Sigmoid colon (tissue), 7 donors: Measurements from ENCODE around the gene PRDM16. TPM values are rescaled to one million over a fixed set of nuclear protein-coding genes. Genes with fewer than 3 reads are reported as not detected.

ENCODE experiments used
- DNase-seq: peaks from one replicate; pipeline ENCODE4 v3.0.0-alpha.2; 2019
- H3K27ac ChIP-seq, 4 donors: fragments of 200-600 bp; sonication (generic); one replicate each; pipeline ENCODE4 v1.5.1; 2016 to 2019; ENCODE audit warnings: mild to moderate bottlenecking in 1 of 4
- H3K27me3 ChIP-seq, 3 donors: fragments of 200-600 bp; sonication (generic); one replicate each; pipeline ENCODE4 v1.5.1; 2019; ENCODE audit warnings: mild to moderate bottlenecking in 1 of 3
- H3K36me3 ChIP-seq, 4 donors: fragments of 200-600 bp; sonication (generic); one replicate each; pipeline ENCODE4 v1.5.1; 2016 to 2019
- H3K4me1 ChIP-seq, 4 donors: fragments of 200-600 bp; sonication (generic); one replicate each; pipeline ENCODE4 v1.5.1; 2017 to 2019
- H3K4me3 ChIP-seq, 4 donors: fragments of 200-600 bp; sonication (generic); one replicate each; pipeline ENCODE4 v1.5.1; 2017 to 2019; ENCODE audit warnings: mild to moderate bottlenecking in 2 of 4, moderate library complexity in 1 of 4
- H3K9me3 ChIP-seq, 4 donors: fragments of 200-600 bp in 3 of 4; sonication (generic) in 3 of 4; one replicate each; pipeline versions ENCODE4 v1.5.1 to v1.6.1; 2013 to 2019
- CTCF ChIP-seq, 4 experiments: fragments of 450-650 bp in 3 of 4; fragments of 200-600 bp in 1 of 4; IDR thresholded peaks; one replicate each; pipeline ENCODE4 v1.5.1; 2016 to 2019; ENCODE audit warnings: antibody characterized with exemption in 4 of 4, mild to moderate bottlenecking in 3 of 4, moderate library complexity in 2 of 4
- EP300 ChIP-seq, 4 donors: sonication (generic); formaldehyde crosslinking; IDR thresholded peaks; one replicate each; pipeline ENCODE4 v1.6.1; 2017; ENCODE audit warnings: antibody characterized with exemption in 4 of 4
- POLR2A ChIP-seq, 2 donors: fragments of 450-650 bp; IDR thresholded peaks; one replicate each; pipeline ENCODE4 v1.6.1; 2016; ENCODE audit warnings: antibody characterized with exemption in 2 of 2, mild to moderate bottlenecking in 2 of 2, moderate library complexity in 2 of 2
- POLR2AphosphoS5 ChIP-seq, 4 donors: sonication (generic); formaldehyde crosslinking; IDR thresholded peaks; one replicate each; pipeline ENCODE4 v1.6.1; 2017; ENCODE audit warnings: antibody characterized with exemption in 4 of 4
- WGBS, 2 donors: extraction: QIAGEN DNeasy Blood & Tissue Kit; methylation state at CpG; one replicate each; pipeline ENCODE4 v1.1.7; 2013; 5-methylcytosine and 5-hydroxymethylcytosine counted together
- intact Hi-C: fragments of 100-400 bp; cut with DNase I; formaldehyde crosslinking; loops from one replicate; pipeline ENCODE4 v1.15.1; 2023
- polyA plus RNA-seq, 3 donors: library from polyadenylated mRNA; stranded (reverse); fragments of 200-250 nt; gene quantifications; one replicate each; pipeline ENCODE4 v1.2.3, GENCODE V29; 2013
- total RNA-seq, 4 donors: library from RNA; depleted of rRNA; stranded (reverse); fragments of >200 nt; gene quantifications; one replicate each; pipeline ENCODE4 v1.1.0, GENCODE V29; 2016
- donor health status: healthy with polysubstance abuse.
- donor health status: Bipolar disorder and iron deficiency.
- donor health status: healthy.

The PRDM16 gene
- total and polyA plus RNA-seq, 7 donors = under 0.01 to 1.7 (median 0.49) TPM

GRCh38 chr1:3403011-3403345, 334.0 kb downstream of the PRDM16 start:
- Histone ChIP-seq H3K4me1 (peaks cover 0 to 19% (median 10%) of the 10 kb centered on the region in 4 donors), H3K27me3 (peaks cover 16 to 97% (median 78%) of the 10 kb centered on the region in 3 donors), H3K4me3 (no peak overlapping the region), H3K27ac (no peak overlapping the region), H3K9me3 (no peaks in the 10 kb centered on the region), H3K36me3 (no peaks in the 10 kb centered on the region)
- intact Hi-C loops = loop anchor here (10.0 kb wide), 1 partner anchor 118 kb away; no protein-coding TSS in a partner anchor
- TF ChIP-seq POLR2AphosphoS5 (IDR thresholded peaks at IDR 0.05) = no peak
- no peak for TF ChIP-seq EP300 (IDR thresholded peaks at IDR 0.05)
- TF ChIP-seq CTCF (IDR thresholded peaks at IDR 0.05) = no peak
- no peak for TF ChIP-seq POLR2A (IDR thresholded peaks at IDR 0.05)
- DNase-seq = no peak
- 82 to 83% methylated on average over 12 of the region's 12 CpGs for WGBS, 2 donors

- DNase-seq = no peak
- TF ChIP-seq POLR2A (IDR thresholded peaks at IDR 0.05) (no peak), POLR2AphosphoS5 (IDR thresholded peaks at IDR 0.05) (no peak), CTCF (IDR thresholded peaks at IDR 0.05) (no peak), EP300 (IDR thresholded peaks at IDR 0.05) (no peak)
- intact Hi-C loops = loop anchor here (10.0 kb wide), 1 partner anchor 119 kb away; no protein-coding TSS in a partner anchor
- Histone ChIP-seq H3K27ac (no peak overlapping the region), H3K4me1 (peaks cover 0 to 19% (median 10%) of the 10 kb centered on the region in 4 donors), H3K9me3 (no peaks in the 10 kb centered on the region), H3K4me3 (no peak overlapping the region), H3K36me3 (no peaks in the 10 kb centered on the region), H3K27me3 (peaks cover 16 to 97% (median 73%) of the 10 kb centered on the region in 3 donors)
- 65 to 70% methylated on average over 30 of the region's 30 CpGs for WGBS, 2 donors
These were observed 334.6 kb downstream of the PRDM16 start for GRCh38 chr1:3403388-3404231.

- peaks cover 0 to 19% (median 10%) of the 10 kb centered on the region in 4 donors for H3K4me1 ChIP-seq
- peaks cover 16 to 95% (median 66%) of the 10 kb centered on the region in 3 donors for H3K27me3 ChIP-seq
- H3K27ac ChIP-seq = no peak overlapping the region
- intact Hi-C loops = loop anchor here (10.0 kb wide), 1 partner anchor 120 kb away; no protein-coding TSS in a partner anchor
- no peaks in the 10 kb centered on the region for H3K36me3 ChIP-seq
- H3K9me3 ChIP-seq = no peaks in the 10 kb centered on the region
- no peak overlapping the region for H3K4me3 ChIP-seq
- DNase-seq = no peak
- WGBS, 2 donors = 86 to 92% methylated on average over 12 of the region's 12 CpGs
- TF ChIP-seq EP300 (IDR thresholded peaks at IDR 0.05) = no peak
- no peak for TF ChIP-seq CTCF (IDR thresholded peaks at IDR 0.05)
- no peak for TF ChIP-seq POLR2A (IDR thresholded peaks at IDR 0.05)
- TF ChIP-seq POLR2AphosphoS5 (IDR thresholded peaks at IDR 0.05) = no peak
These were observed 335.3 kb downstream of the PRDM16 start for GRCh38 chr1:3404301-3404700.

- Histone ChIP-seq H3K36me3 (no peaks in the 10 kb centered on the region), H3K27ac (no peak overlapping the region), H3K4me1 (peaks cover 0 to 19% (median 10%) of the 10 kb centered on the region in 4 donors), H3K27me3 (peaks cover 16 to 90% (median 62%) of the 10 kb centered on the region in 3 donors), H3K4me3 (no peak overlapping the region), H3K9me3 (no peaks in the 10 kb centered on the region)
- WGBS, 2 donors = 94 to 95% methylated on average over 27 of the region's 27 CpGs
- intact Hi-C loops = loop anchor here (10.0 kb wide), 1 partner anchor 120 kb away; no protein-coding TSS in a partner anchor
- no peak for TF ChIP-seq POLR2AphosphoS5 (IDR thresholded peaks at IDR 0.05)
- TF ChIP-seq EP300 (IDR thresholded peaks at IDR 0.05) = no peak
- TF ChIP-seq POLR2A (IDR thresholded peaks at IDR 0.05) = no peak
- no peak for TF ChIP-seq CTCF (IDR thresholded peaks at IDR 0.05)
- no peak for DNase-seq
These were observed 335.8 kb downstream of the PRDM16 start for GRCh38 chr1:3404801-3405200.
